Endothelial cell (in vitro differentiated cells): ENCODE measurements around the gene GDF7. TPM values are rescaled to one million over a fixed set of nuclear protein-coding genes. Genes with fewer than 3 reads are reported as not detected.
A peak's percentile ranks its signal among the peaks of the same experiment; 100 is the strongest.

Experiments
- DNase-seq: peaks from one replicate; pipeline ENCODE4 v3.0.0; 2021; ENCODE audit warnings: low spot score
- H3K27ac Mint-ChIP-seq: one replicate; pipeline ENCODE4 v1.8.0; 2021; ENCODE audit warnings: mixed read lengths, inconsistent platforms; ENCODE audit not compliant: unreplicated experiment
- H3K27me3 Mint-ChIP-seq: one replicate; pipeline ENCODE4 v1.8.0; 2021; ENCODE audit warnings: mild to moderate bottlenecking, moderate library complexity, mixed read lengths, inconsistent platforms; ENCODE audit not compliant: unreplicated experiment
- H3K36me3 Mint-ChIP-seq: one replicate; pipeline ENCODE4 v1.8.0; 2021; ENCODE audit warnings: mild to moderate bottlenecking, low read depth, mixed read lengths, inconsistent platforms; ENCODE audit not compliant: unreplicated experiment
- H3K4me1 Mint-ChIP-seq: one replicate; pipeline ENCODE4 v1.8.0; 2021; ENCODE audit warnings: mild to moderate bottlenecking, mixed read lengths, inconsistent platforms; ENCODE audit not compliant: unreplicated experiment
- H3K4me3 Mint-ChIP-seq: one replicate; pipeline ENCODE4 v1.8.0; 2021; ENCODE audit warnings: mild to moderate bottlenecking, mixed read lengths, inconsistent platforms; ENCODE audit not compliant: unreplicated experiment
- H3K9me3 Mint-ChIP-seq: one replicate; pipeline ENCODE4 v1.8.0; 2021; ENCODE audit warnings: mixed read lengths, inconsistent platforms; ENCODE audit not compliant: unreplicated experiment
- CTCF ChIP-seq: fragments of 200-600 bp; sonication (generic); IDR thresholded peaks from one replicate; pipeline ENCODE4 v1.5.0; 2021; ENCODE audit warnings: antibody characterized with exemption; ENCODE audit not compliant: unreplicated experiment
- long read RNA-seq: library from polyadenylated mRNA; unstranded; transcript quantifications from one replicate; pipeline ENCODE4 v2.0.0, GENCODE V29; 2020; ENCODE audit not compliant: unreplicated experiment
- total RNA-seq: library from RNA; stranded (reverse); fragmentation: NEBNext Ultra II Directional; extraction: Animal tissue kit (Norgen Biotek cat#: 25700); gene quantifications from one replicate; pipeline ENCODE4 v1.2.1, GENCODE V29; 2021; ENCODE audit not compliant: unreplicated experiment

The GDF7 gene
- total RNA-seq, result 11.2 TPM
- long read RNA-seq, result 0 reads

- TF ChIP-seq CTCF, result peak; percentile 61
- Mint-ChIP-seq H3K36me3 (peaks cover 4% of the 10 kb centered on the region), H3K27ac (no peak within 1 kb of the TSS), H3K9me3 (no peaks in the 10 kb centered on the region), H3K4me1 (peaks cover 18% of the 10 kb centered on the region), H3K4me3 (peak within 1 kb of the TSS; percentile 90), H3K27me3 (peaks cover 26% of the 10 kb centered on the region)
- peak; percentile 72 for DNase-seq
These were observed at the start of gene GDF7 for GRCh38 chr2:20666304-20667150. TSS of gene GDF7 (plus strand) at chr2:20667144. CDS start at chr2:20667240, 96 bp downstream.

- no peak for DNase-seq
- peaks cover 29% of the 10 kb centered on the region for H3K4me1 Mint-ChIP-seq
- peak; percentile 13 for TF ChIP-seq CTCF
- H3K27ac Mint-ChIP-seq, result no peak overlapping the region
- H3K36me3 Mint-ChIP-seq, result peaks cover 9% of the 10 kb centered on the region
- H3K9me3 Mint-ChIP-seq, result no peaks in the 10 kb centered on the region
- H3K4me3 Mint-ChIP-seq, result no peak overlapping the region
- peaks cover 12% of the 10 kb centered on the region for H3K27me3 Mint-ChIP-seq
These were observed 49.0 kb upstream of the GDF7 start for GRCh38 chr2:20617892-20618467.

GRCh38 chr2:20618468-20618885 lies 48.5 kb upstream of the GDF7 start:
- H3K9me3 Mint-ChIP-seq, result no peaks in the 10 kb centered on the region
- no peak overlapping the region for H3K4me3 Mint-ChIP-seq
- H3K27ac Mint-ChIP-seq, result no peak overlapping the region
- DNase-seq, result no peak
- peaks cover 9% of the 10 kb centered on the region for H3K36me3 Mint-ChIP-seq
- TF ChIP-seq CTCF, result no peak
- H3K4me1 Mint-ChIP-seq, result peaks cover 26% of the 10 kb centered on the region
- peaks cover 10% of the 10 kb centered on the region for H3K27me3 Mint-ChIP-seq

GRCh38 chr2:20618886-20619521 lies 47.9 kb upstream of the GDF7 start:
- TF ChIP-seq CTCF, result no peak
- H3K4me1 Mint-ChIP-seq, result peaks cover 21% of the 10 kb centered on the region
- H3K36me3 Mint-ChIP-seq, result peaks cover 9% of the 10 kb centered on the region
- peak overlapping the region; percentile 37 for H3K4me3 Mint-ChIP-seq
- DNase-seq, result no peak
- H3K27me3 Mint-ChIP-seq, result peaks cover 10% of the 10 kb centered on the region
- no peak overlapping the region for H3K27ac Mint-ChIP-seq
- no peaks in the 10 kb centered on the region for H3K9me3 Mint-ChIP-seq
